HG02588 (cell line): Measurements from ENCODE around the gene SF3B6.

Source experiments
- ATAC-seq: cut with Tn5 transposase; IDR thresholded peaks from one replicate; pipeline ENCODE4 v1.9.1; 2021; ENCODE audit warnings: mild to moderate bottlenecking, moderate library complexity; ENCODE audit not compliant: unreplicated experiment

Gene SF3B6

DNA sequence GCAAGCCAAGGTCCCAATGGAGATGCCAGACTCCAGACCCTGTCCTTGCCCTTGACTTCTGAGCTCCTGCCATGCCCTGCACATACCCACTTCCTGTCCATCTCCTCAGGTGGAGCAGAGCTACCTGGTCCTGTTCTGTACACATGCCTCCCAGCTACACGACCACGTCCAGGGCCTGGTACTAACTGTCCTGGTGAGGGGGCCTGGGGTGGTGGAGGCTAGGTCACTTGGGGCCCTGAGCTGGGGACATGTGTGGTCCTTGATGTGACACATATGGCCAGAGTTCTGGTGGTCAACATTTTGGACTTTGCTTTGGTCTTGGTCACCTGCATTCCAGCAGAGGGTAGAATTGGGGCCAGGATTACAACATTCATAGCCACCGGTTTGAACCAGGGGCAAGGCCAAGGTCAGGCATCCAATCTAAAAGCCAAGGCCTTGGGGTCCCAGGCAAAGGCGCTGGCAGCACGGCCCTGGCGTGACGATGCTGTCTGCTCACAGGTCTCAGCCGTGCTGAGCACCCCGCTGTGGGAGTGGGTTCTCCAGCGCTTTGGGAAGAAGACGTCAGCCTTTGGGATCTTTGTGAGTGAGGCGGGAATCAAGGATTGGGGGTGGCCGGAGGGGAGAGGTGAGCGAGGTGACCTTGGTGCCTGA is 53.7 kb downstream of the SF3B6 start:
- ATAC-seq, result no peak

GRCh38 chr2:24021122-24021998 is 54.8 kb downstream of the SF3B6 start:
- ATAC-seq, result no peak

- no peak for ATAC-seq
Observed at GRCh38 chr2:24020244-24020643, 55.9 kb downstream of the SF3B6 start.

- ATAC-seq, result no peak
Observed at GRCh38 chr2:24019729-24020128, 56.4 kb downstream of the SF3B6 start.

DNA sequence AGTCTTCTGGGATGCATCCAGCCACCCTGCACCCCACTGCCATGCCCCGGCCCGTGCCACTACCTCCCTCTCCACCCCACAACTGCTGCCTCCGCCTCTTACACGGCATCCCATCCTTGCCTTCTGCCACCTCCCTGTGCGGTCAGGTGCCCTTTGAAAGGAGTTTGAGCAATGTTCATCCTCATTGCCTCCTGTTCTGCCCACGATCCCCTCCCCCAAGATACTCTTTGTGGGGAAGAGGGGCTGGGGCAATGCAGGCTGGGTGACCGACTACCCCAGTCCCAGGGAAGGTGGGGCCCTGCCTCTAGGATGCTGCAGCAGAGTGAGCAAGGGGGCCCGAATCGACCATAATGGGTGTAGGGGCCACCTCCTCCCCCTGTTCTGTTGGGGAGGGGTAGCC is 57.9 kb downstream of the SF3B6 start:
- ATAC-seq, result no peak

DNA sequence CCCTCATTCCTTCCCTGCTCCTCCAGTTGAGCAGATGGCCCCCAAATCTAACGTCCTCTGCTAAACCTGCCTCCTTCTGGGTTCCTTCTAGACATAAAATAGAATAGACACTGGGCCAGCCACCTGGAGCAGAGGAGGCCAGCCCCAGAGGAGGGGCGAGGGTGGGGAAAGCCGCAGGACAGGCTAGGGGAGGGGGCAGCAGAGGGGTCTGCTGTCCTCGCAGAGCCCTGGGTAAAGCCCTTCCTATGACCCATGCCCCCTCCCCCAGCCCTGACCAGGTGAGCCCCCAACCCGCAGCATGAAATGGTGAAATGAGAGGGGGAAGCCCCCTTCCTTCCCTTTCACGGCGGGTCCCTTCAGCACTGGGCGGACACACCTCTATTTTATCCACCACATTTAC is 58.4 kb downstream of the SF3B6 start:
- ATAC-seq, result no peak
